ENCODE results near the gene IRF6.

IRF6 gene

DNA sequence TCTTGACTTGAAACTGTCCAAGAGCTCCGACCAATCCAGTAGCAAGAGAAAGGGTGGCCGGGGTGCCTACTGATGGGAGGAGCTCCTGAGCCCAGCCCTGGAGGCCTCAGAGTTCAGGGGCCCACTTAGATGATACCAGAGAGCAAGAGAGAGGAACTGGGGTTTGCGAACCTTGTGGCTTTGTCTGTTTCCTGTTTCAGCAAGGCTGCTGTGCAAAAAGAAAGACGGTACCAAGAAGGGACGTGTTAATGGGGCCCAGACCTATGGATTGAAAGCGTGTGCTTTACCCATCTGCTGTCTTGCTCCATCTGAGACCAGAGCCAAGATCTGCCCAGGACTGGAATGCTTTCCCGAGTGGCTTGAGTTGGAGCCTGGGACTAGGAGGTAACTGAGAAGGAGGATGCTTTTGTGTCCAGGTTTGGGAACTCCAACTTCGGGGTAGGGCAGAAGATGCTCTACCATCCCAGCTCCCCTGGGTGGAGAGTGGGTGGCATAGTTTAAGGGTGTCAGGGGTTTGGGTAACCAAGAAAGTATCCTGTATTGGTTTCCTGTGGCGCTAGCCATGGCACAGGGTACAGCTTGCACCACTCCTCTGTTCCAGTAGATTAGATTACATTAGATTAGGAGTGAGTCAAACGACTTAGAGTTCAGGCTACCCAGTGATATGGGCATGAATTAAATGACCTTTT lies 49.9 kb downstream of the IRF6 start, which contains the start of gene TRAF3IP3:
Gene TRAF3IP3, plus strand, starts transcription at position 128 of the 689 bp plus-strand sequence. CDS start 3,987 bp downstream, outside the sequence.
- no peak for FAIRE-seq

- FAIRE-seq, result no peak
Observed at GRCh38 chr1:209755256-209755655, 50.7 kb downstream of the IRF6 start.

DNA sequence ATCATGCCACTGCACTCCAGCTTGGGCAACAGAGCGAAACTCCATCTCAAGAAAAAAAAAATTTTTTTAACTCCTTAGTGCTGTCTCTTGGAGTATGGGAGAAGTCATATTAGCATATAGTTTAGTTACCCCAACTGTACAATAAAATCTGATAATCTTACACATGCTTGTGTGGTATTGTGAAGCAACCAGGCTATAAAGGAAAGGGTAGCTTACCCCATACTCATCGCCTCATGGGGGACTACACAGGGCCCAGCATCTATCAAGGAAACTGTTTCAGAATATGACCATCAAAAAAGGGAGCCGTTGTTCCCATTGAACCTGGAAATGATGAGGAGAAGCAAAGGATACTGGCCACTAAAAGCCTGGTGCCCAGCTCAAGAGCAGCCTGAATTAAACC lies 53.1 kb downstream of the IRF6 start:
- no peak for FAIRE-seq

DNA sequence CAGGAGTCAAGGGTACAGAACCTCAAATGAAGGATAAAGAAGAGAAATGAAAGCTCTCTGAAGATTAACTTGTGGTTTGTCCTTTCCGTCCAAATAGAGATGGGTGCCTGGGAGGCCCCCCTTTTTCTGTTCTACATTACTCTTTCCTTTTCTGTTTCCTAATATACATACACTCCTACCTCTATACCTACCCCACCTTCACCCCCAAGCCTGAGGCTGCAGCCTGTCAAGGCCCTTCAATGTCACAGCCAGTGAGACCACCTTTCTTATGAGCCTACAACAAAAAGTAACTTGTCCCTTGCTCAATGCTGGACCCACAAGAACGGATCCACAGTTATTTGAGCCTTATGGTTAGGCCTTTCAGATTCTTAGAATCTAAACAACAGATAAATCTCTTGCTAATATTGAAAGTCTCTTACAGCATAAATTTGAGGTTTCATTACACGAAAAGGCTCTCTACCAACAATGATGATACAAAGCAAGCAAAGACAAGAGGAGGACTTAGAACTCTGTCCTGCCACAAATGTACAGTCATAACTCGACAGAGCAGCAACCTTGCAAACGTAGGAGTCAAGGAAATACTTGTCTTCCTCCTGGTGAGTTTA lies 54.2 kb downstream of the IRF6 start:
- no peak for FAIRE-seq

DNA sequence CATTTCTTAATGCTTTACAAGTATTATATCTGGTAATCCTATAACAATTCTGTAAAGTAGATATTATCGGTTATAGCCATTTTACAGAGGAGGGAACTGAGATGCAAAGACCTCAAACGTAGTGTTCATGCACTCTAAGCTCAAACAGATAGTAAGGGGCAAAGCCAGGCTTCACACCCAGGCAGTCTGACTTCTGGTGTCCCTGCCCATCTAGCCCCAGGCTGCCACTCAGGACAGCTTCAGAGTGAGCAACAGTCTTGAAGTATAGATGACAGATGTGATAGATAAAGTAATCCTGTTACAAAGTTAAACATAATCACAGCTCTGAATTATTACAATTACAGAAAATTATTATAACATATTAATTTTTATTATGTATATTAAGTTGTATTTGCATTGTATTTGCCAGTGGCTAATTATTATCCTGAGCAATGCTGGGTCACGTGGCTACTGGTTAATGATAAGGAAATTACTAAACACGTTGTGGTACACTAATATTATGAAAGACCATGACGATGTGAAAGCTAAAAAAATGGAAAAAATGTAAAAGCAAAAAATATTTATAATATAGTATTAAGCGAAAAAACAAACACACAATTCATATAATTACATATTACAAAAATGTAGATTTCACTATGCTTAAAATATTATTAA lies 56.1 kb downstream of the IRF6 start:
- FAIRE-seq, result no peak

DNA sequence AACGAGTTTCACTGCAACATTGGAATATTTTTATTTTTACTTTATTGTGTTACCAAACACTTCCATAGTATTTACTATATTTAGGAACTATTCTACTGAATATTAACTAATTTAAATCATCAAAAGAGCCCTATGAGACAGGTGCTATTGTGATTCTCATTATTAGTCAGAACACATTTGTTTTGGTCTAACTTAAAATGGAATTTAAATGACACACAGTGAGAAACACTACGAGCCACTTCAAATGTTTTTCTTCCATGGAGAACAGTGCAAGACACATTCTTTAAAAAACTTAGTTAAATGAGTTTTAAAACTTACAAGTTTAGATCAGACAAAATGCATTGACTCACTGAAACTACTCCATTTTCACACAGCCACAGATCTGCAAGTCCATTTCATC lies 56.7 kb downstream of the IRF6 start:
- FAIRE-seq, result no peak

GRCh38 chr1:209748620-209749019 lies 57.3 kb downstream of the IRF6 start:
- FAIRE-seq, result no peak

DNA sequence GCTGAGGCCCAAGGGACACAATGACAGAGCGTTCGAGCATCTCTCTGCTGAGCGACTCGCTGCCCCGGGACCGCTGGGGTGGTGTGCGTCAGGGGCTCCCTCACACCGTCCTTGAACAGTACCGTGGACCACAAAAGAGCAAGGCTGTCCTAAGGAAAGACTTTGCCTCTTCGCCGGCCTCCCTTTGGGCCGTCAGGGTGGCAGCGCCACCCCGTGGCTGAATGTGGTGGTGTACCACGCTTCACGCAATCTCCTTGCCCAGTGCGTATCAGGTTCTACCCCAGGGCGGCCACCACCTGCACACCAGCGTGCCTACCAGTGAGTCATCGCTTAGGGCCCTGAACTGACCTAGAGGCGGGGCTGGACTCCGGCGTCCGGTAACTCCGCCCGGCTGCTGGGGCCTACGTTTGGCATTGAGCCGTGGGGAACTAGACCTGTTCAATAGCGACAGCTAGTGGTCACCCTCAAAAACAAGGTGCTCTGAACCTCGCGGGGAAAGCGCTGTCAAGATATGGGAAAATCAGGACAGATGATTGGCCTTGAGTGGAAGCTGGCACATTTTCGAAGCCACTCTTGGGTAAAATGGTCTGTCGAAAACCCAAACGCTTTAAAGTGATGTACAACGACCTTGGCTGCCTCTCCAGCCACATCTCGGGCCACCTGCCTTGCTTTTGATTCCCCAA lies 58.2 kb downstream of the IRF6 start:
- peak; percentile 93 for FAIRE-seq

- FAIRE-seq, result no peak
Observed at GRCh38 chr1:209746451-209747165, 59.3 kb downstream of the IRF6 start.

- no peak for FAIRE-seq
Observed at GRCh38 chr1:209743145-209743482, 62.8 kb downstream of the IRF6 start.

DNA sequence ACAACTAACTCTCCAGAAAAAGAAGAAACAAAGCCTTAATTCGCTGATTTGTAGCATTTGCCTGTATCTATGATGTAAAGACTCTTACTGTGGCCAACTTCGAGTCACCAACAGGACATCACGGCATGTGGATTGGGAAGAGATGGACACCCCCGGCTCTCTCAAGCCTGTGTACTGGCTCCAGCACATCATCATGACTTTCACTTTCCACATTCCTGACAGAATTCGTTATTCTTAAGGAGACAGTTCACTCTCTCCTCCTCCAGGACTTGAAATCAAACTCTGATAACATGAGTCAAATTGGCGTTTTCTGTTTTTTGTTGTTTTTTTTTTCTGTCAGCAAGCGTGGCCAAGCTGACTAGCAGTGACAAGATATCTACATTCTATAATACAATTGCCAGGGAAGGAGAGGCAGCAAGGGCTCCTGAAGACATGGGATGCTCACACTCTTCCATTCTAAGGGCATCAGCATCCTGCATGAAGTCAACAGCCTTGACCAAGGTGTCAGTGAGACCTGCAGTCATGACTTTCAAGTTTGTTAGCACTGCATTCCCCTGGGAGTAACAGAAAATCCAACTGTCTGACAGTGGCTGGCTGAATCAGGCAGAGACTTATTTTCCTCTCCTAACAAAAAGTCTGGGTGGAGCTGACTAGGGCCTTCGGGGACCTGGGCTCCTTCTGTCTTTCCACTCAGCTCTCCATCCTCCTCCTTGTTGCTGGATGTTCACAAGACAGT lies 63.4 kb downstream of the IRF6 start:
- FAIRE-seq, result no peak

GRCh38 chr1:209741889-209742288 lies 64.1 kb downstream of the IRF6 start:
- no peak for FAIRE-seq

- no peak for FAIRE-seq
Observed at GRCh38 chr1:209741193-209741592, 64.7 kb downstream of the IRF6 start.

DNA sequence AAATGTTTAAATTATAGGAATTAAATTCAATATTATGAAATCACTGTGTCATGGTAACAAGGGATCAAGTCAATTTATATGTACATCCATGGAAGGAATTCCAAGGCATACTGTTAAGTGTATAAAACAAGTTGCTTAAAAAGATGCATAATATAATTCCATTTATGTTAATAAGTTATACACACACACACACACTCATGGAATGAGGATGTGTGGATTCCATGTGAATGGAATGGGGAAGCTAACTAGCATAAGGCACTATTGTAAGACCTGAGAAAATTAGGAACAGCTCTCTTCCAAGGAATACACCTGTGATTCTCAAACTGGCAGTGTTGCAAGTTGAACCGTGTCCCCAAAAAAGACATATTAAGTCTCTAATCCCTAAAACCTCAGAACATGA lies 67.7 kb downstream of the IRF6 start:
- no peak for FAIRE-seq

GRCh38 chr1:209737118-209737505 lies 68.8 kb downstream of the IRF6 start:
- no peak for FAIRE-seq

- FAIRE-seq, result no peak
Observed at GRCh38 chr1:209736490-209737117, 69.3 kb downstream of the IRF6 start.

Measured in G401.6 (cell line).